K562 (cell line): ENCODE results near the gene CHST1. TPM values are rescaled to one million over a fixed set of nuclear protein-coding genes. Genes with fewer than 3 reads are reported as not detected.

Experiments used
- ATAC-seq: fragments of 200-7000 bp; cut with Tn5 transposase; 3 replicates; pipeline ENCODE4 v1.9.1; 2020; ENCODE audit warnings: moderate library complexity
- BruUV-seq: library from RNA; stranded (reverse); fragments of 400-500 nt; replicated peaks from 2 replicates; lab custom pipeline; 2021; lab: Mats Ljungman, UMichigan
- CTCF ChIA-PET: fragments of 300-600 bp; formaldehyde crosslinking; extraction: SDS; loops from one replicate; lab custom pipeline; 2021; ENCODE audit warnings: low intra/inter-chr PET ratio; lab: Yijun Ruan, JAX
- POLR2A ChIA-PET: fragments of 300-600, 350-650 bp; sonication (Branson Sonifier 250); formaldehyde crosslinking; extraction: SDS; loops from one replicate; lab custom pipeline; 2021; ENCODE audit warnings: antibody characterized with exemption, inconsistent platforms; lab: Yijun Ruan, JAX
- DNase-seq, 4 experiments: peaks; one replicate each; pipeline versions ENCODE4 v3.0.0 to v3.0.0-alpha.2; 2011 to 2018; ENCODE audit warnings: low spot score in 3 of 4, mixed read lengths in 3 of 4; ENCODE audit errors: extremely low read depth in 1 of 4
- FAIRE-seq: peaks from 2 replicates; lab custom pipeline; 2011; peaks lifted over from hg19 to GRCh38; lab: Jason Lieb, UNC
- H2AFZ ChIP-seq: 2 replicates; pipeline ENCODE4 v1.6.0; 2011; ENCODE audit warnings: low read depth, low read length, control low read depth, inconsistent platforms
- H3K27ac ChIP-seq: fragments of 200-600 bp; 3 replicates; pipeline ENCODE4 v1.8.0; 2011; ENCODE audit warnings: low read depth, mild to moderate bottlenecking, control low read depth, inconsistent platforms, low read length, moderate library complexity, mixed read lengths; ENCODE audit errors: extremely low read depth
- H3K27me3 ChIP-seq, 2 experiments: fragments of 300-600 bp in 1 of 2; 2 replicates in 1 of 2; 3 replicates in 1 of 2; pipeline versions ENCODE4 v1.6.0 to v1.8.0; 2011; ENCODE audit warnings: inconsistent platforms in 2 of 2, low read length in 2 of 2, mild to moderate bottlenecking in 1 of 2, mixed read lengths in 1 of 2, moderate library complexity in 1 of 2; ENCODE audit not compliant: control insufficient read depth in 2 of 2, insufficient read depth in 2 of 2
- H3K36me3 ChIP-seq: fragments of 300-600 bp; 3 replicates; pipeline ENCODE4 v1.8.0; 2011; ENCODE audit warnings: mild to moderate bottlenecking, low read length, inconsistent platforms; ENCODE audit not compliant: control insufficient read depth, insufficient read depth
- H3K4me1 ChIP-seq, 2 experiments: fragments of 200-600 bp in 1 of 2; replicated peaks in 1 of 2; 2 replicates in 1 of 2; 3 replicates in 1 of 2; pipeline versions ENCODE4 v1.5.1 to v1.8.0; 2011; ENCODE audit warnings: inconsistent platforms in 2 of 2, low read length in 2 of 2, mild to moderate bottlenecking in 1 of 2, mixed read lengths in 1 of 2, moderate library complexity in 1 of 2; ENCODE audit not compliant: control insufficient read depth in 2 of 2, insufficient read depth in 2 of 2
- H3K4me2 ChIP-seq: 2 replicates; pipeline ENCODE4 v1.6.1; 2011; ENCODE audit warnings: low read length, control low read depth, inconsistent platforms, mixed read lengths; ENCODE audit not compliant: insufficient read depth
- H3K4me3 ChIP-seq: fragments of 200-600 bp; sonication (generic), shearing (Covaris generic); 2 replicates; pipeline ENCODE4 v1.5.1; 2016; ENCODE audit warnings: control low read depth, inconsistent platforms
- H3K79me2 ChIP-seq: fragments of 200-600 bp; 3 replicates; pipeline ENCODE4 v1.8.0; 2011; ENCODE audit warnings: low read length, inconsistent platforms; ENCODE audit not compliant: control insufficient read depth, insufficient read depth
- H3K9ac ChIP-seq, 2 experiments: 2 replicates each; pipeline versions ENCODE4 v1.6.0 to v1.6.1; 2011; ENCODE audit warnings: low read depth in 2 of 2, low read length in 2 of 2, control low read depth in 1 of 2, inconsistent platforms in 1 of 2, mild to moderate bottlenecking in 1 of 2, mixed read lengths in 1 of 2; ENCODE audit not compliant: insufficient read depth in 1 of 2
- H3K9me1 ChIP-seq: one replicate; pipeline ENCODE4 v1.6.0; 2011; ENCODE audit warnings: inconsistent platforms, mild to moderate bottlenecking, low read length, moderate library complexity; ENCODE audit not compliant: control insufficient read depth, insufficient read depth
- H3K9me3 ChIP-seq: replicated peaks from 2 replicates; pipeline ENCODE4 v1.5.1; 2011; ENCODE audit warnings: low read depth, low read length, inconsistent platforms; ENCODE audit not compliant: control insufficient read depth, insufficient read depth
- H4K20me1 ChIP-seq: replicated peaks from 2 replicates; pipeline ENCODE4 v1.6.1; 2011; ENCODE audit warnings: low read length, inconsistent platforms, mixed read lengths; ENCODE audit not compliant: control insufficient read depth, insufficient read depth
- HNRNPK ChIP-seq: fragments of 200-400 bp; formaldehyde crosslinking; IDR thresholded peaks from one replicate; pipeline ENCODE4 v1.6.1; 2018; ENCODE audit warnings: mild to moderate bottlenecking, low read depth, low read length; ENCODE audit not compliant: poor library complexity, severe bottlenecking
- MEIS2 ChIP-seq: fragments of 450-650 bp; IDR thresholded peaks from 2 replicates; pipeline ENCODE4 v1.6.1; 2014; ENCODE audit warnings: mild to moderate bottlenecking; ENCODE audit not compliant: partially characterized antibody
- ZSCAN32 ChIP-seq: fragments of 450-650 bp; formaldehyde crosslinking; IDR thresholded peaks from 2 replicates; pipeline ENCODE4 v1.4.0; 2020; ENCODE audit warnings: mild to moderate bottlenecking, moderate library complexity
- WGBS: fragments of 100-300 bp; shearing (Covaris generic); methylation state at CpG from one replicate; pipeline ENCODE4 v1.1.6; 2016; ENCODE audit warnings: low coverage, mixed read lengths; ENCODE audit not compliant: insufficient coverage; ENCODE audit errors: missing lambda C conversion rate; 5-methylcytosine and 5-hydroxymethylcytosine counted together
- in situ Hi-C: fragments of 300-500 bp; cut with MboI; formaldehyde crosslinking; loops from 4 replicates; pipeline ENCODE4 v1.15.0; 2018; ENCODE audit warnings: inconsistent platforms, mixed read lengths
- intact Hi-C: fragments of 100-400 bp; cut with micrococcal nuclease; formaldehyde crosslinking; loops from 2 replicates; pipeline ENCODE4 v1.14.2; 2022
- polyA plus RNA-seq, 8 experiments: library from polyadenylated mRNA; depleted of rRNA in 4 of 8; stranded (reverse) in 5 of 8; unstranded in 3 of 8; fragments of >200 nt; fragmentation: Nextera tagmentation in 2 of 8; fragmentation: Illumina TruSeq in 1 of 8; extraction: Ambion mirVana in 2 of 8; extraction: Trizol in 1 of 8; gene quantifications; 2 replicates each; pipeline versions ENCODE4 v1.2.1 to v1.2.3, GENCODE V29; 2011 to 2014; ENCODE audit warnings: inconsistent platforms in 1 of 8, missing spikeins in 1 of 8
- total RNA-seq, 7 experiments: library from RNA; depleted of rRNA in 6 of 7; stranded (reverse); fragments of >200 nt in 6 of 7; fragmentation: Illumina TruSeq in 2 of 7; extraction: Trizol in 2 of 7; gene quantifications; 2 replicates each; pipeline versions ENCODE4 v1.2.1 to v1.2.3, GENCODE V29; 2011 to 2021; ENCODE audit warnings: low replicate concordance in 1 of 7

Gene CHST1
- total and polyA plus RNA-seq, 9 of the 15 experiments (the other 6 are each of a cell fraction or from before 2014, with no cell fraction given), result 0.04 to 0.32 (median 0.18) TPM; not detected in 4

- H3K9me1 ChIP-seq, result no peaks in the 10 kb centered on the region
- CTCF ChIA-PET, result no interaction called here
- intact Hi-C loops (no loop called here), in situ Hi-C loops (no loop called here)
- H3K9ac ChIP-seq, result peak overlapping the region in 1 of 2 experiments; percentile 26; a peak in 2 of 4 replicates
- H3K4me2 ChIP-seq, result no peak overlapping the region
- no TSS peak for BruUV-seq
- POLR2A ChIA-PET, result no interaction called here
- peak in 1 of 4 experiments; percentile 21 for DNase-seq
- H2AFZ ChIP-seq, result no peak overlapping the region
- no peaks in the 10 kb centered on the region for H3K36me3 ChIP-seq
- WGBS, result 3% methylated on average over 6 of the region's 8 CpGs
- no peak overlapping the region for H3K4me3 ChIP-seq
- peaks cover 0 to 5% of the 10 kb centered on the region in 2 experiments; a peak in 3 of 5 replicates for H3K4me1 ChIP-seq
- ATAC-seq, result no peak
- H4K20me1 ChIP-seq, result no peaks in the 10 kb centered on the region; the same call in 1 of the 2 replicates
- H3K27me3 ChIP-seq, result peaks cover 9 to 69% of the 10 kb centered on the region in 2 experiments; a peak in 4 of 5 replicates
- H3K9me3 ChIP-seq, result no peaks in the 10 kb centered on the region
- no peak for TF ChIP-seq HNRNPK
- no peak for TF ChIP-seq ZSCAN32 (CRISPR knock-in tag)
- TF ChIP-seq MEIS2, result no peak
- H3K27ac ChIP-seq, result no peak overlapping the region
- H3K79me2 ChIP-seq, result no peaks in the 10 kb centered on the region
- FAIRE-seq, result no peak
Observed at GRCh38 chr11:45698777-45699497, 33.5 kb upstream of the CHST1 start.
